GM21367 (cell line): ENCODE results near the gene LHFPL5.

Source experiments
- ATAC-seq: cut with Tn5 transposase; IDR thresholded peaks from one replicate; pipeline ENCODE4 v1.9.1; 2021; ENCODE audit not compliant: unreplicated experiment

Gene LHFPL5

DNA sequence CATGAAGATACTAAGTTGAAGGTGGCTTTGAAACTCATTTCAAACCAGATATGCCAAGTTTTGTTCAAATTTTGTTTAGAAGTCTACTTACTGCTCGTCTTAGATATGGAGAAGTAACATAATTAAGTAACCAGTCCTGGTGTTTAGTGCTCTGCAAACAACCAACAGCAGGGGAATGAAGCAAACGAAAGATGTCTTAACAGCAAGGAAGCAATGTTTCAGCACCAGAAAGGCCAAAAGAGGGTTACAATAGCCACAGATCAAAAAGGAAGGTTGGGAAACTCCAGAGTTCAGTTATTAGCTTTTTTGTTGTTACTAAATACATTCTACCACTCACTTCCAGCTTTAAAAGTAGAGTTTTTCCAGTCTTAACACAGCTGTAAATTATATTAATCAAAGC is 45.1 kb downstream of the LHFPL5 start:
- ATAC-seq = no peak

DNA sequence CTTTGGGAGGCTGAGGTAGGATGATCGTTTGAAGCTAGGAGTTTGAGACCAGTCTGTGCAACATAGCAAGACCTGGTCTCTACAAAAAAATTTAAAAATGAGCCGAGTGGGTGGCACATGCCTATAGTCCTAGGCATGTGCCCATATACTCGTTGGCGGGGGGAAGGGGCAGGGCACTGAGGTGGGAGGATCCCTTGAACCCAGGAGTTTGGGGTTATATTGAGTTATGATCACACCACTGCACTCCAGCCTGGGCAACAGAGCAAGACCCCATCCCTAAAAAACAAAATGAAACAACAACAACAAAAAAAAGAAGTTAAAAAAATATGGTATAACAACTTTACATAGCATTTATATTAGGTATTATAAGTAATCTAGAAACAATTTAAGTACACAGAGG is 47.8 kb downstream of the LHFPL5 start:
- no peak for ATAC-seq

DNA sequence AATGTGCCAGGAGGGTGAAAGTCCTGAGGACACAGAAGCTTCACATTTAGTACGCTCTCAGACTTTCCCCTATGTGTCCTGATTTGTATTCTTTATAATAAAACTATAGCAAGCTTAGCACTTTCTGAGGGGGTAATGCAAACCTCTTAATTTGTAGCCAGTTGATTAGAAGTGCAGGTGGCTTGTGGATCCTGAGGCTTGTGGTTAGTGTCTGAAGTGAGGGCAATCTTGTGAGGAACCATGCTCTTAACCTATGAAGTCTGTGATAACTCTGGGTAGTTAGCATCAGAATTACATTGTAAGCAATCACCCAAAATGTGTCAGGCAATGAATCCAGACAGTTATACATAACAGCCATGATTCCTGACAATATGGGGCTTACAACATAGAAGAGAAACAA is 51.1 kb downstream of the LHFPL5 start:
- no peak for ATAC-seq

DNA sequence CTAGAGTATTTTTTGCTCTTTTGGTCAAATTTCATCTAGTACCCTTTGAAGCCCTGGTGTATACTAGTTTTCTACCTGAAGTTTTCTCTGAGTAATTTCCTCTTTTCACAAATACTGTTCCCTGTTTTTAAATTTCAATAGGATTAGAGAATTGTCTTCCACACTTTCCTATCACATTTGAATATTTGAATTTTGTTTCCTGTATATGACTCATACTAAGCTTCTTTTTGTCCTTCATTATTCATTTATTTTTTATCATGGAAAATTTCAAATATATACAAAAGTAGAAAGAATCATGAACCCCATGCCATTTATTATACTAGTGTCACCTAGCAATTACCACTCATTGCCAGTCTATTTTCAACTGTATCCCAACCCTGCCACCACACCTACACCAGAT is 52.7 kb downstream of the LHFPL5 start:
- ATAC-seq = no peak

DNA sequence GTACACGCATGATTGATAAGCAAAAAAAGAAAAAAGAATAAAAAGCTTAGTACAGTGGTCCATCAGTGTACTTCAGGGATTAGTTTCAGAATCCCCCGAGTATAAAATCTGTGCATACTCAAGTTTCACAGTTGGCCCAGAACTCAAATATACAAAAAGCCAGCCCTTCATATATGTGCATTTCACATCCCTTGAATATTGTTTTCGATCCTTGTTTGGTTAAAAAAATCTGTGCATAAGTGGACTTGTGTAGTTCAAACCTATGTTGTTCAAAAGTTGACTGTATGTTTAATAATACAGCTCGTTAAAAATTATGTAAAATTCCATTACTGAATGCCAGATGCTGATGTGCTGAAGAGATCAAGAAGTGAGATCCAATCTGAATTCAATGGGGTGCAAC is 54.2 kb downstream of the LHFPL5 start:
- ATAC-seq = no peak
